22Rv1 (cell line): Measurements from ENCODE around the gene ACOT4.

Source experiments
- CTCF ChIP-seq: fragments of 450-650 bp; IDR thresholded peaks from 2 replicates; pipeline ENCODE4 v1.5.1; 2017; ENCODE audit warnings: mild to moderate bottlenecking
- ZFX ChIP-seq: fragments of 450-650 bp; IDR thresholded peaks from 2 replicates; pipeline ENCODE4 v1.6.1; 2017; ENCODE audit warnings: antibody characterized with exemption, borderline replicate concordance

- TF ChIP-seq CTCF (no peak), ZFX (no peak)
These were observed 23.5 kb upstream of the ACOT4 start for GRCh38 chr14:73567951-73568885.
